Ovary (tissue), 9 donors: Measurements from ENCODE around the gene RNF112. TPM values are rescaled to one million over a fixed set of nuclear protein-coding genes. Genes with fewer than 3 reads are reported as not detected.

Source experiments
- DNase-seq, 5 donors: peaks; one replicate each; pipeline ENCODE4 v3.0.0-alpha.2; 2019 to 2020
- H3K27ac ChIP-seq, 2 donors: fragments of 200-600 bp; one replicate each; pipeline versions ENCODE4 v1.5.1 to v1.8.0; 2019 to 2022
- H3K27me3 ChIP-seq: fragments of 200-600 bp; one replicate; pipeline ENCODE4 v1.8.0; 2022
- H3K36me3 ChIP-seq: fragments of 200-600 bp; sonication (generic); one replicate; pipeline ENCODE4 v1.5.1; 2019
- H3K4me1 ChIP-seq: one replicate; pipeline ENCODE4 v1.8.1; 2013; ENCODE audit warnings: mild to moderate bottlenecking, moderate library complexity; ENCODE audit not compliant: insufficient read depth
- H3K4me3 ChIP-seq: fragments of 200-600 bp; sonication (generic); one replicate; pipeline ENCODE4 v1.5.1; 2017
- H3K9me3 ChIP-seq, 2 donors: fragments of 200-600 bp in 1 of 2; sonication (generic) in 1 of 2; one replicate each; pipeline versions ENCODE4 v1.5.1 to v1.8.1; 2013 to 2019; ENCODE audit warnings: mild to moderate bottlenecking in 1 of 2, moderate library complexity in 1 of 2
- EP300 ChIP-seq: sonication (generic); formaldehyde crosslinking; IDR thresholded peaks from one replicate; pipeline ENCODE4 v1.6.1; 2017; ENCODE audit warnings: antibody characterized with exemption
- POLR2A ChIP-seq: fragments of 450-650 bp; IDR thresholded peaks from one replicate; pipeline ENCODE4 v1.6.1; 2017; ENCODE audit warnings: antibody characterized with exemption, mild to moderate bottlenecking, moderate library complexity
- WGBS, 3 donors: extraction: QIAGEN DNeasy Blood & Tissue Kit in 1 of 3; methylation state at CpG; one replicate each; pipeline versions ENCODE4 v1.1.5 to v1.1.7; 2013 to 2017; 5-methylcytosine and 5-hydroxymethylcytosine counted together
- intact Hi-C, 4 donors: fragments of 100-400 bp; cut with DNase I; formaldehyde crosslinking; loops; one replicate each; pipeline versions ENCODE4 v1.11.0 to v1.15.1; 2022 to 2023
- polyA plus RNA-seq, 2 donors: library from polyadenylated mRNA; stranded (reverse); fragments of 200-250 nt in 1 of 2; fragments of 350-450 nt in 1 of 2; fragmentation: Illumina TruSeq in 1 of 2; extraction: RNeasy Lipid Tissue Mini Kit (QIAGEN cat#74804) in 1 of 2; gene quantifications; one replicate each; pipeline ENCODE4 v1.2.3, GENCODE V29; 2013 to 2014
- total RNA-seq, 7 donors: library from RNA; depleted of rRNA in 2 of 7; stranded (reverse); fragments of >200 nt in 2 of 7; fragmentation: NEBNext Ultra II Directional in 3 of 7; extraction: Animal tissue kit (Norgen Biotek cat#: 25700) in 3 of 7; gene quantifications; one replicate each; pipeline versions ENCODE4 v1.1.0 to v1.2.4, GENCODE V29; 2016 to 2023
- TF ChIP-seq, protein P1 (sequence below), 3 donors: fragments of 450-650 bp in 2 of 3; fragments of 200-600 bp in 1 of 3; IDR thresholded peaks; one replicate each; pipeline versions ENCODE4 v1.5.1 to v1.8.0; 2016 to 2022; ENCODE audit warnings: antibody characterized with exemption in 3 of 3, mild to moderate bottlenecking in 1 of 3
- donor health status: DM: no; HTN: no; CAD: no; lungs with moderate emphysema.
- donor health status: DM: no; HTN: no; CAD: no.
- donor health status: Bipolar disorder and iron deficiency.
- donor health status: DM: yes; HTN: yes; CAD: no.
- donor health status: DM: no; HTN: no; CAD: no.
- donor health status: DM: yes; HTN: yes; CAD: no.

Gene RNF112
- total and polyA plus RNA-seq, 9 donors: 0.24 to 6.9 (median 1.6) TPM

DNA sequence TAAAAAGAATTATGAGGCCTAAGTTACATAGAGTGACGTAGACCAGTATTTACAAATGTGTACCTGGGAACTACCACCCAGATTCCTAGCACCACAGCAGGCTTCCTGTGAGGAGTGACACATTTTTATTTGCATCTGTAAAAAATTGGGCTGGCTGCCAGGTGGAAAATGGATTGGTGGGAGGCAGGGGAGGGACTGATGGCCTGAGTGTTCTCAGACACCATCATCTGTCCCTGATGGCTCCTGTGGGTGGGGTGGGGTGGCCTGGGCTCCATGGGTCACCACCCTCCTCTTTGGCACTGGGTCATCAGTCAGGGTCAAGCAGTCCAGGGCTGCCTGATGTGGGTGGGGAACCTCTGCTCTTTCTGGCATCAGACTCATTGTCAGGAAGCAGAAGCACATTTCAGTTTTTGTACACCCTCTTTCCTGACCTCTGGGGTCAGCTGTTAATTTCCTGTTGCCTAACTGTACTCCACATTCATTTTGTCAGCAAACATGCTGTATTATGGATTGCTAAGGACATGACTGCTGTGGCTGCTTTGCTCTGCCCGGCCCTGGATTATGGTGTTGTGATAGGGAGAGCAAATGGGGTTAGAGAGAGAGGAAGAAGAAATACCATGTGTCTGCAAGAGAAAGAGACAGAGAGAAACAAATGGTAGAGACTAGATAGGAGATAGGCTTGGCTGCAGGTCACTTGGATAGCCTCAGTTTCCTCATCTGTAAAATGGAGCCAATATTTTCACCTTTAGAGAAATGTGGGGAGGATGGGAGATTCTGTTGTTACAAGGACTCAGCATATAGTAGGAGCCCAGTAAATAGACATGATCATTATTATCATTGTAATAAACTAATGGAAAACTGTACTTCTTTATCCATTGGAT, 12.5 kb upstream of the RNF112 start:
- no peaks in the 10 kb centered on the region for H3K36me3 ChIP-seq
- no peak overlapping the region for H3K4me3 ChIP-seq
- H3K9me3 ChIP-seq: no peaks in the 10 kb centered on the region
- WGBS, 3 donors: 51 to 61% (median 58%) methylated on average over 2 of the region's 2 CpGs
- TF ChIP-seq EP300 (no peak), POLR2A (no peak)
- TF ChIP-seq, protein P1, sequence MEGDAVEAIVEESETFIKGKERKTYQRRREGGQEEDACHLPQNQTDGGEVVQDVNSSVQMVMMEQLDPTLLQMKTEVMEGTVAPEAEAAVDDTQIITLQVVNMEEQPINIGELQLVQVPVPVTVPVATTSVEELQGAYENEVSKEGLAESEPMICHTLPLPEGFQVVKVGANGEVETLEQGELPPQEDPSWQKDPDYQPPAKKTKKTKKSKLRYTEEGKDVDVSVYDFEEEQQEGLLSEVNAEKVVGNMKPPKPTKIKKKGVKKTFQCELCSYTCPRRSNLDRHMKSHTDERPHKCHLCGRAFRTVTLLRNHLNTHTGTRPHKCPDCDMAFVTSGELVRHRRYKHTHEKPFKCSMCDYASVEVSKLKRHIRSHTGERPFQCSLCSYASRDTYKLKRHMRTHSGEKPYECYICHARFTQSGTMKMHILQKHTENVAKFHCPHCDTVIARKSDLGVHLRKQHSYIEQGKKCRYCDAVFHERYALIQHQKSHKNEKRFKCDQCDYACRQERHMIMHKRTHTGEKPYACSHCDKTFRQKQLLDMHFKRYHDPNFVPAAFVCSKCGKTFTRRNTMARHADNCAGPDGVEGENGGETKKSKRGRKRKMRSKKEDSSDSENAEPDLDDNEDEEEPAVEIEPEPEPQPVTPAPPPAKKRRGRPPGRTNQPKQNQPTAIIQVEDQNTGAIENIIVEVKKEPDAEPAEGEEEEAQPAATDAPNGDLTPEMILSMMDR (IDR thresholded peaks at IDR 0.05): no peak
- H3K27ac ChIP-seq: no peak overlapping the region
- peak in 2 of 5 donors; percentile 58 to 61 for DNase-seq
- H3K27me3 ChIP-seq: no peaks in the 10 kb centered on the region
- H3K4me1 ChIP-seq: peaks cover 4% of the 10 kb centered on the region
- intact Hi-C loops: no loop called here

DNA sequence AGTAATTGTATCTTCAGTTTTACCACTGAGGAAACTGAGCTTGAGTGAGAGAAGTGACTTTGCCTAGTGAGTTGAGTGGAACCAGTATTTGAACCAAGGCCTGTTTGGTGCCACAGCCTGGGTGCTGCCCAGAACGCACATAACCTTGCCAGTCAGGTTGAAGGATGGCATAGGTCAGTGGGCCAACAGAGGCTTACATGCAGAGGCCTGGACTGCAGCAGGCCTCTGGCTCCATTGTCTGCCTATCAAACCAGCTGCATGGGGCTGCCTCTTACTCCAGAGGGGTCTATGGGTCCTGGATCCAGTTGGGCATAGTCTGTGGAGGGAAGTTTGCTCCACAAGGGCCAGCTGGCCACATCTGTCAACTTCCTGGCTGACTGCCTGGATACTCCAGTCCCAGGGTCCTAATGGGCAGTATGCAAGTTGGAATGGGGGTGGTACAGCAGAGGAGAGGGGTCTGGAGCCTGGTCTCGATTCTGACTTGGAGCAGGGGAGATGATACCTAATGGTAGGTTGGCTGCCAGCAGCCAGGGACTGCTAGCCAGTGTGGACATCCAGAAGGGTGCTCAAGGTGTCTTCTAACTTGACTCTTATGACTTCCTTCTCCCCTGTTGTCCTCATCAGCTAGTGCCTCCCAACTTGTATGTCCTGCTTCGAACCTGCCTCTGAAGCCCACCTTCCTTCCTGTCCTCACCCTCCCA, 11.1 kb upstream of the RNF112 start:
- Histone ChIP-seq H3K27ac (no peak overlapping the region), H3K4me3 (no peak overlapping the region), H3K27me3 (no peaks in the 10 kb centered on the region), H3K4me1 (peaks cover 4% of the 10 kb centered on the region), H3K36me3 (no peaks in the 10 kb centered on the region), H3K9me3 (no peaks in the 10 kb centered on the region)
- WGBS, 3 donors: 61 to 77% (median 62%) methylated on average over 3 of the region's 3 CpGs
- intact Hi-C loops: no loop called here
- TF ChIP-seq POLR2A (no peak), EP300 (no peak)
- TF ChIP-seq, protein P1 (IDR thresholded peaks at IDR 0.05): no peak
- no peak for DNase-seq

DNA sequence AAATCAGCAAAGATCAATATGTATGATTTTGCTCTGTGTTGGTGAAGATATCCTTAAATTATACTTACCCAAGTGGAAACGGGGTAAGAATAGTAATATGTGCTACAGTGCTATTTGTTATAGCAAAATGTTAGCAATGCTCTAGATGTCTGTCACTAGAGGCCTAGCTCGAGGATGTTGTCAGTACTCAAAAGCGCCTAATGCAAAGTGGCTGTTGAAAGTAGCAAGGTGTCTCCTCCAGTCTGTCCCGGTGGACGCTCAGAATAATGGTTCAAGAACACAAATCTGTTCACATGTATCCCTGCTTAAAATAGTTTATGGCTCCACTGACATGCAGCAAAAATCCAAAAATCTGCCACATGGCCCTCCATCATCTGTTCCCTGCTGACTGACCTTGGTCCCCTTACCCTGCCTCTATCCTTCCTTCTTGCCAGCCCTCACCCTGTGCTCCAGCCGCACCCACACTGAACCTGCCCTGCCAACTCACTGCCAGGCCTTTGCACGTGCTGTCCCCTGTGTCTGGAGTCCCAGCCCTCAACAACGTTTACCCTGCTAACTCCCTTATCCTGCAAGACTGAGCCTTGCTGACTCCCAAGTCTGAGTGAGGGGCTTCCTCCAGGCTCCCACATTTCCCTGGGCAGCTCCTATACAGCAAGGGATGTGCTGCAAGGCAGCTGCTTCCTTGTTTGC, 9.6 kb upstream of the RNF112 start:
- Histone ChIP-seq H3K36me3 (no peaks in the 10 kb centered on the region), H3K27ac (no peak overlapping the region), H3K9me3 (no peaks in the 10 kb centered on the region), H3K4me1 (peaks cover 4% of the 10 kb centered on the region), H3K4me3 (no peak overlapping the region), H3K27me3 (no peaks in the 10 kb centered on the region)
- TF ChIP-seq, protein P1 (IDR thresholded peaks at IDR 0.05): no peak
- TF ChIP-seq POLR2A (no peak), EP300 (no peak)
- WGBS, 3 donors: 85 to 88% (median 85%) methylated on average over 8 of the region's 8 CpGs
- intact Hi-C loops: no loop called here
- DNase-seq: no peak

DNA sequence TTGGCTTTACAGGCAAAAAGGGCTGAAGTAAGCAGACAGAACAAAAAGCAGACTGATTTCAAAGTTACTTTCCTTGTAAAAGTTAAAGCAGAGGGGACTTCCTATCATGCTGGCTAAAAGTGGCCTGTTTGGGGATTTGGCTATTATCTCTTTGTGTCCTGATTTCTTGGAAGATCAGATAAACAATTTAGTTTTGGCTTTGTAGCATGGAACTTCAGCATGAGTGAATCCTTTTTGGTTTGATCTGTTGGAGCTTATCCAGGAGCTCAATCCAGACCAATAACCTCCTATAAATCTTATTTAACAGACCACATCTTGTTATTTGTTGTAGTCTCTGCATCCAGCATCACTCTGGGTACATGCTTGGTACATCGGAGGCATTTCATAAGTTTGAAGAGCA, 8.9 kb upstream of the RNF112 start:
- no peak for DNase-seq

More for the DNA sequence above, 8.9 kb upstream of the RNF112 start:
- TF ChIP-seq EP300: no peak
- TF ChIP-seq, protein P1 (IDR thresholded peaks at IDR 0.05): no peak
- no peak for TF ChIP-seq POLR2A
- 77 to 83% (median 81%) methylated on average over 1 of the region's 1 CpG for WGBS, 3 donors
- H3K36me3 ChIP-seq: no peaks in the 10 kb centered on the region
- intact Hi-C loops: no loop called here
- H3K4me3 ChIP-seq: no peak overlapping the region
- H3K27ac ChIP-seq: no peak overlapping the region
- peaks cover 4% of the 10 kb centered on the region for H3K4me1 ChIP-seq
- no peaks in the 10 kb centered on the region for H3K9me3 ChIP-seq
- H3K27me3 ChIP-seq: no peaks in the 10 kb centered on the region
